HEK293 (cell line): ENCODE measurements around the gene KLHL15.

ENCODE experiments used
- ATF2 ChIP-seq: fragments of 450-650 bp; formaldehyde crosslinking; IDR thresholded peaks from 2 replicates; pipeline ENCODE4 v1.5.1; 2016; ENCODE audit warnings: missing biosample characterization, missing genetic modification characterization, low read depth
- HOXD13 ChIP-seq: sonication (generic); formaldehyde crosslinking; IDR thresholded peaks from 2 replicates; pipeline ENCODE4 v1.8.0; 2022; ENCODE audit warnings: missing genetic modification reagents, borderline replicate concordance
- KLF10 ChIP-seq: fragments of 450-650 bp; IDR thresholded peaks from 2 replicates; pipeline ENCODE4 v1.5.1; 2018; ENCODE audit warnings: missing biosample characterization, mild to moderate bottlenecking, missing genetic modification characterization
- KLF8 ChIP-seq: fragments of 450-650 bp; formaldehyde crosslinking; IDR thresholded peaks from 2 replicates; pipeline ENCODE4 v1.5.1; 2016; ENCODE audit warnings: missing biosample characterization, missing genetic modification characterization
- MZF1 ChIP-seq: fragments of 450-650 bp; formaldehyde crosslinking; IDR thresholded peaks from 2 replicates; pipeline ENCODE4 v1.5.1; 2017; ENCODE audit warnings: missing biosample characterization, missing genetic modification characterization, borderline replicate concordance
- PRDM6 ChIP-seq: fragments of 450-650 bp; formaldehyde crosslinking; IDR thresholded peaks from 2 replicates; pipeline ENCODE4 v1.5.1; 2017; ENCODE audit warnings: missing biosample characterization, missing genetic modification characterization
- RBAK ChIP-seq: fragments of 450-650 bp; formaldehyde crosslinking; IDR thresholded peaks from 2 replicates; pipeline ENCODE4 v1.5.1; 2016; ENCODE audit warnings: missing biosample characterization, missing genetic modification characterization
- REPIN1 ChIP-seq: fragments of 450-650 bp; formaldehyde crosslinking; IDR thresholded peaks from 2 replicates; pipeline ENCODE4 v1.5.1; 2017; ENCODE audit warnings: missing biosample characterization, missing genetic modification characterization, low read depth
- YY2 ChIP-seq: fragments of 450-650 bp; formaldehyde crosslinking; IDR thresholded peaks from 2 replicates; pipeline ENCODE4 v1.5.1; 2016; ENCODE audit warnings: missing biosample characterization, missing genetic modification characterization
- ZBTB48 ChIP-seq: fragments of 450-650 bp; formaldehyde crosslinking; IDR thresholded peaks from 2 replicates; pipeline ENCODE4 v1.5.1; 2016; ENCODE audit warnings: missing biosample characterization, missing genetic modification characterization
- ZBTB6 ChIP-seq: fragments of 450-650 bp; formaldehyde crosslinking; IDR thresholded peaks from 2 replicates; pipeline ENCODE4 v1.5.1; 2017; ENCODE audit warnings: missing biosample characterization, missing genetic modification characterization
- ZFHX2 ChIP-seq: fragments of 450-650 bp; formaldehyde crosslinking; conservative IDR thresholded peaks from 2 replicates; pipeline ENCODE4 v1.5.1; 2016; ENCODE audit warnings: missing biosample characterization, missing genetic modification characterization
- ZIC2 ChIP-seq: fragments of 450-650 bp; formaldehyde crosslinking; IDR thresholded peaks from 2 replicates; pipeline ENCODE4 v1.5.1; 2016; ENCODE audit warnings: missing biosample characterization, missing genetic modification characterization
- ZNF138 ChIP-seq: fragments of 450-650 bp; formaldehyde crosslinking; IDR thresholded peaks from 2 replicates; pipeline ENCODE4 v1.5.1; 2016; ENCODE audit warnings: missing biosample characterization, missing genetic modification characterization, borderline replicate concordance
- ZNF174 ChIP-seq: fragments of 450-650 bp; formaldehyde crosslinking; IDR thresholded peaks from 2 replicates; pipeline ENCODE4 v1.5.0; 2017; ENCODE audit warnings: missing biosample characterization, mild to moderate bottlenecking, missing genetic modification characterization
- ZNF184 ChIP-seq: fragments of 450-650 bp; IDR thresholded peaks from 2 replicates; pipeline ENCODE4 v1.5.1; 2018; ENCODE audit warnings: missing biosample characterization, mild to moderate bottlenecking, missing genetic modification characterization
- ZNF292 ChIP-seq: fragments of 450-650 bp; formaldehyde crosslinking; IDR thresholded peaks from 2 replicates; pipeline ENCODE4 v1.5.1; 2016; ENCODE audit warnings: low read depth, missing biosample characterization, missing genetic modification characterization, borderline replicate concordance
- ZNF335 ChIP-seq: fragments of 450-650 bp; formaldehyde crosslinking; conservative IDR thresholded peaks from 2 replicates; pipeline ENCODE4 v1.5.1; 2016; ENCODE audit warnings: missing biosample characterization, missing genetic modification characterization
- ZNF362 ChIP-seq: fragments of 450-650 bp; formaldehyde crosslinking; IDR thresholded peaks from 2 replicates; pipeline ENCODE4 v1.5.1; 2016; ENCODE audit warnings: missing biosample characterization, missing genetic modification characterization
- ZNF366 ChIP-seq: fragments of 450-650 bp; formaldehyde crosslinking; conservative IDR thresholded peaks from 2 replicates; pipeline ENCODE4 v1.5.1; 2016; ENCODE audit warnings: missing biosample characterization, missing genetic modification characterization
- ZNF394 ChIP-seq: fragments of 450-650 bp; formaldehyde crosslinking; IDR thresholded peaks from 2 replicates; pipeline ENCODE4 v1.5.1; 2016; ENCODE audit warnings: missing biosample characterization, missing genetic modification characterization, mild to moderate bottlenecking, moderate library complexity, borderline replicate concordance
- ZNF433 ChIP-seq: fragments of 450-650 bp; formaldehyde crosslinking; IDR thresholded peaks from 2 replicates; pipeline ENCODE4 v1.5.1; 2016; ENCODE audit warnings: missing biosample characterization, missing genetic modification characterization, low read depth
- ZNF623 ChIP-seq: fragments of 450-650 bp; formaldehyde crosslinking; IDR thresholded peaks from 2 replicates; pipeline ENCODE4 v1.5.1; 2016; ENCODE audit warnings: missing biosample characterization, missing genetic modification characterization
- ZNF629 ChIP-seq: fragments of 450-650 bp; formaldehyde crosslinking; IDR thresholded peaks from 2 replicates; pipeline ENCODE4 v1.5.1; 2017; ENCODE audit warnings: missing biosample characterization, missing genetic modification characterization
- ZNF660 ChIP-seq: fragments of 450-650 bp; IDR thresholded peaks from 2 replicates; pipeline ENCODE4 v1.5.1; 2018; ENCODE audit warnings: missing biosample characterization, mild to moderate bottlenecking, missing genetic modification characterization
- ZSCAN30 ChIP-seq: fragments of 450-650 bp; IDR thresholded peaks from 2 replicates; pipeline ENCODE4 v1.5.1; 2018; ENCODE audit warnings: missing biosample characterization, mild to moderate bottlenecking, missing genetic modification characterization, moderate library complexity
- TF ChIP-seq, protein P1 (sequence below): fragments of 450-650 bp; formaldehyde crosslinking; IDR thresholded peaks from 2 replicates; pipeline ENCODE4 v1.5.1; 2016; ENCODE audit warnings: missing biosample characterization, missing genetic modification characterization
- TF ChIP-seq, protein P2 (sequence below): fragments of 450-650 bp; formaldehyde crosslinking; conservative IDR thresholded peaks from 2 replicates; pipeline ENCODE4 v1.5.1; 2016; ENCODE audit warnings: low read depth, missing biosample characterization, missing genetic modification characterization
- TF ChIP-seq, protein P3 (sequence below): fragments of 450-650 bp; IDR thresholded peaks from 2 replicates; pipeline ENCODE4 v1.5.1; 2018; ENCODE audit warnings: missing biosample characterization, mild to moderate bottlenecking, missing genetic modification characterization

KLHL15 gene

DNA sequence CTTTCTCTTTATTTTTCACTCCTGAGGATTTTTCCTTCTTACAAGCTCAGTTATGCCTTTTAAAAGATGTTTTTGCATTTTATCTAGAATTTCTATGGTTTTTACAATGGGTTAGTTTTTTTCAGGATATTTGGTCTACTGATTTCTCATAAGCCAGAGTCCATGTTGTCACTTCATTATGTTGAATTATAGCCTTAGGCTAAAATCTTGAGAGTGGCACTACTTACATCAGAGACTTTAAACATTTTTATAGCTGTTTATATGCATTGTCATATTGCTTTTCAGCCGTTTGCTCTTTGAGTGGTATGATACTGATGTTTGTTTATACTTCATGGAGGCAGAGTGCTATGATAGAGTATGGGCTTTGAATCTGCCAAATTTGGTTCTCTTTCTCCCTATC is 82.8 kb downstream of the KLHL15 start (continued):
- no peak; the same call in 1 of the 2 replicates for TF ChIP-seq ZNF394
- TF ChIP-seq KLF8 (tag by site-specific recombination), result peak; percentile 56; the same call in 1 of the 2 replicates
- no peak for TF ChIP-seq ZNF660 (tag by site-specific recombination)
- no peak for TF ChIP-seq ZBTB48
- peak; percentile 68 for TF ChIP-seq ZNF366 (tag by site-specific recombination)
- no peak for TF ChIP-seq REPIN1 (tag by site-specific recombination)
- TF ChIP-seq, protein P1, sequence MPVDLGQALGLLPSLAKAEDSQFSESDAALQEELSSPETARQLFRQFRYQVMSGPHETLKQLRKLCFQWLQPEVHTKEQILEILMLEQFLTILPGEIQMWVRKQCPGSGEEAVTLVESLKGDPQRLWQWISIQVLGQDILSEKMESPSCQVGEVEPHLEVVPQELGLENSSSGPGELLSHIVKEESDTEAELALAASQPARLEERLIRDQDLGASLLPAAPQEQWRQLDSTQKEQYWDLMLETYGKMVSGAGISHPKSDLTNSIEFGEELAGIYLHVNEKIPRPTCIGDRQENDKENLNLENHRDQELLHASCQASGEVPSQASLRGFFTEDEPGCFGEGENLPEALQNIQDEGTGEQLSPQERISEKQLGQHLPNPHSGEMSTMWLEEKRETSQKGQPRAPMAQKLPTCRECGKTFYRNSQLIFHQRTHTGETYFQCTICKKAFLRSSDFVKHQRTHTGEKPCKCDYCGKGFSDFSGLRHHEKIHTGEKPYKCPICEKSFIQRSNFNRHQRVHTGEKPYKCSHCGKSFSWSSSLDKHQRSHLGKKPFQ (tag by site-specific recombination), result peak; percentile 70; the same call in 1 of the 2 replicates
- no peak for TF ChIP-seq ZNF138
- TF ChIP-seq ZNF623 (tag by site-specific recombination), result no peak
- TF ChIP-seq, protein P2, sequence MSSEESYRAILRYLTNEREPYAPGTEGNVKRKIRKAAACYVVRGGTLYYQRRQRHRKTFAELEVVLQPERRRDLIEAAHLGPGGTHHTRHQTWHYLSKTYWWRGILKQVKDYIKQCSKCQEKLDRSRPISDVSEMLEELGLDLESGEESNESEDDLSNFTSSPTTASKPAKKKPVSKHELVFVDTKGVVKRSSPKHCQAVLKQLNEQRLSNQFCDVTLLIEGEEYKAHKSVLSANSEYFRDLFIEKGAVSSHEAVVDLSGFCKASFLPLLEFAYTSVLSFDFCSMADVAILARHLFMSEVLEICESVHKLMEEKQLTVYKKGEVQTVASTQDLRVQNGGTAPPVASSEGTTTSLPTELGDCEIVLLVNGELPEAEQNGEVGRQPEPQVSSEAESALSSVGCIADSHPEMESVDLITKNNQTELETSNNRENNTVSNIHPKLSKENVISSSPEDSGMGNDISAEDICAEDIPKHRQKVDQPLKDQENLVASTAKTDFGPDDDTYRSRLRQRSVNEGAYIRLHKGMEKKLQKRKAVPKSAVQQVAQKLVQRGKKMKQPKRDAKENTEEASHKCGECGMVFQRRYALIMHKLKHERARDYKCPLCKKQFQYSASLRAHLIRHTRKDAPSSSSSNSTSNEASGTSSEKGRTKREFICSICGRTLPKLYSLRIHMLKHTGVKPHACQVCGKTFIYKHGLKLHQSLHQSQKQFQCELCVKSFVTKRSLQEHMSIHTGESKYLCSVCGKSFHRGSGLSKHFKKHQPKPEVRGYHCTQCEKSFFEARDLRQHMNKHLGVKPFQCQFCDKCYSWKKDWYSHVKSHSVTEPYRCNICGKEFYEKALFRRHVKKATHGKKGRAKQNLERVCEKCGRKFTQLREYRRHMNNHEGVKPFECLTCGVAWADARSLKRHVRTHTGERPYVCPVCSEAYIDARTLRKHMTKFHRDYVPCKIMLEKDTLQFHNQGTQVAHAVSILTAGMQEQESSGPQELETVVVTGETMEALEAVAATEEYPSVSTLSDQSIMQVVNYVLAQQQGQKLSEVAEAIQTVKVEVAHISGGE (tag by site-specific recombination), result no peak
- TF ChIP-seq ZNF184, result no peak
- TF ChIP-seq ZSCAN30 (tag by site-specific recombination), result 0 out of 2 replicates have a peak, but pooled peaks have one; percentile 58
- TF ChIP-seq, protein P3, sequence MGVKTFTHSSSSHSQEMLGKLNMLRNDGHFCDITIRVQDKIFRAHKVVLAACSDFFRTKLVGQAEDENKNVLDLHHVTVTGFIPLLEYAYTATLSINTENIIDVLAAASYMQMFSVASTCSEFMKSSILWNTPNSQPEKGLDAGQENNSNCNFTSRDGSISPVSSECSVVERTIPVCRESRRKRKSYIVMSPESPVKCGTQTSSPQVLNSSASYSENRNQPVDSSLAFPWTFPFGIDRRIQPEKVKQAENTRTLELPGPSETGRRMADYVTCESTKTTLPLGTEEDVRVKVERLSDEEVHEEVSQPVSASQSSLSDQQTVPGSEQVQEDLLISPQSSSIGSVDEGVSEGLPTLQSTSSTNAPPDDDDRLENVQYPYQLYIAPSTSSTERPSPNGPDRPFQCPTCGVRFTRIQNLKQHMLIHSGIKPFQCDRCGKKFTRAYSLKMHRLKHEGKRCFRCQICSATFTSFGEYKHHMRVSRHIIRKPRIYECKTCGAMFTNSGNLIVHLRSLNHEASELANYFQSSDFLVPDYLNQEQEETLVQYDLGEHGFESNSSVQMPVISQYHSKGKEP (tag by site-specific recombination), result peak; percentile 85
- peak; percentile 86 for TF ChIP-seq KLF10
- TF ChIP-seq ZNF335 (tag by site-specific recombination), result peak; percentile 37; the same call in 1 of the 2 replicates
- TF ChIP-seq ZBTB6 (tag by site-specific recombination), result peak; percentile 87
- TF ChIP-seq ZNF174 (tag by site-specific recombination), result no peak
- peak; percentile 100 for TF ChIP-seq PRDM6 (tag by site-specific recombination)
- TF ChIP-seq ZNF292, result no peak
- peak; percentile 83 for TF ChIP-seq ZNF629 (tag by site-specific recombination)
- 0 out of 2 replicates have a peak, but pooled peaks have one; percentile 33 for TF ChIP-seq HOXD13 (CRISPR knock-in tag)
- no peak for TF ChIP-seq ZNF433
- peak; percentile 59 for TF ChIP-seq ATF2 (tag by site-specific recombination)
- TF ChIP-seq YY2 (tag by site-specific recombination), result no peak
- TF ChIP-seq ZFHX2 (tag by site-specific recombination), result no peak
- no peak for TF ChIP-seq ZNF362 (tag by site-specific recombination)
- no peak for TF ChIP-seq MZF1 (tag by site-specific recombination)
- no peak for TF ChIP-seq RBAK (tag by site-specific recombination)
- no peak for TF ChIP-seq ZIC2
